SK-N-SH (cell line): ENCODE results near the gene TUFT1. TPM values are rescaled to one million over a fixed set of nuclear protein-coding genes. Genes with fewer than 3 reads are reported as not detected.

Source experiments
- CTCF ChIA-PET: fragments of 300-600, 350-600 bp; formaldehyde crosslinking; extraction: SDS; loops from one replicate; lab custom pipeline; 2021; lab: Yijun Ruan, JAX
- POLR2A ChIA-PET: fragments of 350-600 bp; sonication (Branson Sonifier 250); formaldehyde crosslinking; extraction: SDS; loops from one replicate; lab custom pipeline; 2020; ENCODE audit warnings: antibody characterized with exemption, inconsistent platforms; lab: Yijun Ruan, JAX
- DNase-seq: peaks from one replicate; pipeline ENCODE4 v3.0.0; 2012
- H2AFZ ChIP-seq: fragments of 200-600 bp; sonication (generic); 2 replicates; pipeline ENCODE4 v1.8.1; 2016; ENCODE audit warnings: antibody characterized with exemption, mild to moderate bottlenecking, low read depth
- H3F3A ChIP-seq: fragments of 200-600 bp; sonication (generic); replicated peaks from 2 replicates; pipeline ENCODE3; 2016; ENCODE audit warnings: antibody characterized with exemption, mild to moderate bottlenecking; ENCODE audit not compliant: insufficient read depth
- H3K27ac ChIP-seq, 2 experiments: fragments of 200-500 bp in 1 of 2; fragments of 200-600 bp in 1 of 2; sonication (Bioruptor generic) in 1 of 2; sonication (generic), shearing (Covaris generic) in 1 of 2; 2 replicates each; pipeline versions ENCODE4 v1.5.1 to v1.6.1; 2014 to 2016; ENCODE audit warnings: low read depth in 2 of 2, inconsistent platforms in 1 of 2, low read length in 1 of 2, mild to moderate bottlenecking in 1 of 2, mixed read lengths in 1 of 2
- H3K27me3 ChIP-seq: fragments of 200-600 bp; sonication (generic), shearing (Covaris generic); 2 replicates; pipeline ENCODE4 v1.6.1; 2016; ENCODE audit warnings: mixed run types; ENCODE audit not compliant: insufficient read depth
- H3K36me3 ChIP-seq, 2 experiments: fragments of 200-500 bp in 1 of 2; fragments of 200-600 bp in 1 of 2; sonication (Bioruptor generic) in 1 of 2; sonication (generic) in 1 of 2; replicated peaks in 1 of 2; 2 replicates each; pipeline versions ENCODE3 to v1.5.1; 2014 to 2016; ENCODE audit warnings: low read length in 1 of 2, mild to moderate bottlenecking in 1 of 2; ENCODE audit not compliant: insufficient read depth in 2 of 2, control insufficient read depth in 1 of 2
- H3K4me1 ChIP-seq, 2 experiments: fragments of 200-500 bp in 1 of 2; fragments of 200-600 bp in 1 of 2; sonication (Bioruptor generic) in 1 of 2; sonication (generic), shearing (Covaris generic) in 1 of 2; 2 replicates each; pipeline versions ENCODE4 v1.5.1 to v1.6.1; 2014 to 2016; ENCODE audit warnings: low read depth in 1 of 2, low read length in 1 of 2, mixed run types in 1 of 2; ENCODE audit not compliant: insufficient read depth in 2 of 2, control insufficient read depth in 1 of 2
- H3K4me2 ChIP-seq: fragments of 200-600 bp; sonication (generic), shearing (Covaris generic); 2 replicates; pipeline ENCODE4 v1.6.1; 2017; ENCODE audit warnings: mixed run types
- H3K4me3 ChIP-seq, 2 experiments: fragments of 200-500 bp in 1 of 2; fragments of 200-600 bp in 1 of 2; sonication (Bioruptor generic) in 1 of 2; sonication (generic), shearing (Covaris generic) in 1 of 2; 2 replicates each; pipeline versions ENCODE4 v1.5.1 to v1.8.1; 2014 to 2016; ENCODE audit warnings: low read depth in 2 of 2, inconsistent platforms in 1 of 2, low read length in 1 of 2, mild to moderate bottlenecking in 1 of 2, mixed read lengths in 1 of 2, moderate library complexity in 1 of 2
- H3K79me2 ChIP-seq: fragments of 200-600 bp; sonication (generic); 2 replicates; pipeline ENCODE4 v1.8.1; 2017; ENCODE audit warnings: mild to moderate bottlenecking; ENCODE audit not compliant: insufficient read depth
- H3K9ac ChIP-seq: fragments of 200-600 bp; sonication (generic); 2 replicates; pipeline ENCODE4 v1.6.1; 2017; ENCODE audit warnings: mixed run types
- H3K9me2 ChIP-seq: fragments of 200-600 bp; sonication (generic); 2 replicates; pipeline ENCODE4 v1.6.1; 2017; ENCODE audit warnings: mixed run types
- H3K9me3 ChIP-seq: fragments of 200-600 bp; sonication (generic); 2 replicates; pipeline ENCODE4 v1.6.1; 2017; ENCODE audit warnings: mixed run types, mild to moderate bottlenecking, moderate library complexity
- H4K20me1 ChIP-seq: fragments of 200-600 bp; sonication (generic); 2 replicates; pipeline ENCODE4 v1.6.1; 2017; ENCODE audit warnings: mild to moderate bottlenecking, mixed run types; ENCODE audit not compliant: insufficient read depth
- CHD2 ChIP-seq: fragments of 150-350 bp; IDR thresholded peaks from 2 replicates; pipeline ENCODE4 v1.6.1; 2018; ENCODE audit warnings: low read length; ENCODE audit not compliant: partially characterized antibody
- EP300 ChIP-seq, 2 experiments: IDR thresholded peaks; 2 replicates each; pipeline versions ENCODE4 v1.4.0 to v1.6.1; 2012; ENCODE audit warnings: borderline replicate concordance in 1 of 2, low read depth in 1 of 2, low read length in 1 of 2
- EZH2phosphoT487 ChIP-seq: fragments of 200-600 bp; sonication (generic); IDR thresholded peaks from 2 replicates; pipeline ENCODE4 v1.6.1; 2017; ENCODE audit warnings: low read depth, mixed run types, mild to moderate bottlenecking, antibody characterized with exemption, moderate library complexity, borderline replicate concordance
- MXI1 ChIP-seq: IDR thresholded peaks from 2 replicates; pipeline ENCODE4 v1.6.1; 2012; ENCODE audit warnings: mild to moderate bottlenecking, low read depth, low read length, improper control_type of control experiment
- RCOR1 ChIP-seq: fragments of 150-350 bp; IDR thresholded peaks from 2 replicates; pipeline ENCODE4 v1.6.1; 2017; ENCODE audit warnings: antibody characterized with exemption, low read length
- SMC3 ChIP-seq: IDR thresholded peaks from 2 replicates; pipeline ENCODE4 v1.6.1; 2012; ENCODE audit warnings: low read depth, low read length, improper control_type of control experiment
- WGBS: methylation state at CpG from one replicate; pipeline ENCODE4 v1.1.6; 2017; ENCODE audit warnings: low lambda C conversion rate; 5-methylcytosine and 5-hydroxymethylcytosine counted together
- polyA plus RNA-seq, 3 experiments: library from polyadenylated mRNA; depleted of rRNA; stranded (reverse); fragments of >200 nt; gene quantifications; 2 replicates each; pipeline ENCODE4 v1.2.3, GENCODE V29; 2012
- TF ChIP-seq, protein P1 (sequence below): fragments of 200-600 bp; sonication (generic); IDR thresholded peaks from 2 replicates; pipeline ENCODE4 v1.6.1; 2017; ENCODE audit warnings: antibody characterized with exemption, mild to moderate bottlenecking, moderate library complexity
- TF ChIP-seq, protein P2 (sequence below): fragments of 150-350 bp; IDR thresholded peaks from 2 replicates; pipeline ENCODE4 v1.6.1; 2017; ENCODE audit warnings: antibody characterized with exemption, low read length, low read depth, borderline replicate concordance
- TF ChIP-seq, protein P3 (sequence below): IDR thresholded peaks from 2 replicates; pipeline ENCODE4 v1.4.0; 2012; ENCODE audit warnings: low read depth, borderline replicate concordance

TUFT1 gene
- polyA plus RNA-seq, 1 of the 3 experiments (the other 2 are of a cell fraction): 20.6 TPM

DNA sequence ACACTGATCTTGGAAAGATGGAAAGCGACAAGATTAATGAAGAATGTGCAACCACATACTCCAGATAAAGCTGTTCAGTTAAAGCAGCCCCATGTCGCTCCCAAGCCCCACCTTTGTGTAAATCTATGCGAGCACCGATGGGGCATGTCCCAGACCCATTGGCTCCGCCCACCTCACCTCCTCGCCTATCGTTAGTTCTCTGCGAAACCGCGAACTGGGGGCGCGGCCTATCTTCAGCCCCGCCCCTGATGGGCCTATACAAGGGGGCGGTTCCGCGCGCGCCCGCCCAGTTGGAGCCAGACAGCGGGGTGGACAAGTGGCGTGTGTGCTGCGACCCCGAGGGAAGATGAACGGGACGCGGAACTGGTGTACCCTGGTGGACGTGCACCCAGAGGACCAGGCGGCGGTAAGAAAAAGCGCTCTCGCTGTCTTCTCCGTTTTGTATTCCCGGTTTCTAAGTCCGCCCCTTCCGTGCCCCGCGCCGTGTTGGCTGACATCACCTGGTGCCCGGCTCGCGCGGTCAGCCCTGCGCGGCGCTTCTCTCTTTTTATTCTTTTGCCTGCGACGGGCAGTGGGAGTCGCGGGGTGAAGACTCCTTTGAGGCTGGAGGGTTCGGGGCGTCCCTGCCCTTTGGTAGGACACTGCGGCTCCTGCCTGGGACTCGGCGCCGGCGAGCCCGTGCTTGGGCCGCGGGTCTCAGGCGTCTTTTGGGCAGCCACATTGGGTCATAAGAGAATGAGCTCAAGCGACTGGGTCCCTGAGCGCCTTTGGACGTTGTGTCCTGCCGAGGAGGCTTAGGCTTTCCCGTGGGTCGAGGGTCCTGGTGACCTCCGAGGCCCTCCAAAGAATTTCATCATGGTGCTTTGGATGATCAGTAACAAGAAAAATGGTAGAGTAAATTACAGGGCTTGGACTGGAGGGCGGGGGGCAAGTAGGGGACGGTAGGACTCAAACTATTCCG lies at the start of gene TUFT1 (continued):
- TF ChIP-seq, protein P1, sequence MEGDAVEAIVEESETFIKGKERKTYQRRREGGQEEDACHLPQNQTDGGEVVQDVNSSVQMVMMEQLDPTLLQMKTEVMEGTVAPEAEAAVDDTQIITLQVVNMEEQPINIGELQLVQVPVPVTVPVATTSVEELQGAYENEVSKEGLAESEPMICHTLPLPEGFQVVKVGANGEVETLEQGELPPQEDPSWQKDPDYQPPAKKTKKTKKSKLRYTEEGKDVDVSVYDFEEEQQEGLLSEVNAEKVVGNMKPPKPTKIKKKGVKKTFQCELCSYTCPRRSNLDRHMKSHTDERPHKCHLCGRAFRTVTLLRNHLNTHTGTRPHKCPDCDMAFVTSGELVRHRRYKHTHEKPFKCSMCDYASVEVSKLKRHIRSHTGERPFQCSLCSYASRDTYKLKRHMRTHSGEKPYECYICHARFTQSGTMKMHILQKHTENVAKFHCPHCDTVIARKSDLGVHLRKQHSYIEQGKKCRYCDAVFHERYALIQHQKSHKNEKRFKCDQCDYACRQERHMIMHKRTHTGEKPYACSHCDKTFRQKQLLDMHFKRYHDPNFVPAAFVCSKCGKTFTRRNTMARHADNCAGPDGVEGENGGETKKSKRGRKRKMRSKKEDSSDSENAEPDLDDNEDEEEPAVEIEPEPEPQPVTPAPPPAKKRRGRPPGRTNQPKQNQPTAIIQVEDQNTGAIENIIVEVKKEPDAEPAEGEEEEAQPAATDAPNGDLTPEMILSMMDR: no peak
- TF ChIP-seq SMC3: no peak
- TF ChIP-seq, protein P2, sequence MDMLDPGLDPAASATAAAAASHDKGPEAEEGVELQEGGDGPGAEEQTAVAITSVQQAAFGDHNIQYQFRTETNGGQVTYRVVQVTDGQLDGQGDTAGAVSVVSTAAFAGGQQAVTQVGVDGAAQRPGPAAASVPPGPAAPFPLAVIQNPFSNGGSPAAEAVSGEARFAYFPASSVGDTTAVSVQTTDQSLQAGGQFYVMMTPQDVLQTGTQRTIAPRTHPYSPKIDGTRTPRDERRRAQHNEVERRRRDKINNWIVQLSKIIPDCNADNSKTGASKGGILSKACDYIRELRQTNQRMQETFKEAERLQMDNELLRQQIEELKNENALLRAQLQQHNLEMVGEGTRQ: no peak

DNA sequence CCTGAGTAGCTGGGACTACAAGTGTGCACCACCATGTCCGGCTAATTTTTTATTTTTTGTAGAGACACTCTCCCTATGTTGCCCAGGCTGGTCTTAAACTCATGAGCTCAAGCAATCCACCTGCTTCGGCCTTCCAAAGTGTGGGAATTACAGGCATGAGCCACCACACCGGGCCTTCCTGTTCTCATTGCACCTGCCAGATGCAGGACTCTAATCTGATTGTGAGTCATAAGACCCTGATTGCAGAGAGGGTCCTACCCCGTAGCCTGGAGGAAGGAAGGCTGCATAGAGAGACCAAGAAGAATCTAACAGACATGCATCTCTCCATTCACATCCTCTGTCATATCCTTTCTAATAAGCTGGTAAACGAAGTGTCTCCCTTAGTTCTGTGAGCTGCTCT lies 48.5 kb upstream of the TUFT1 start:
- Histone ChIP-seq H3K27ac (no peak overlapping the region), H4K20me1 (no peaks in the 10 kb centered on the region), H3K9me3 (no peaks in the 10 kb centered on the region), H3K79me2 (no peaks in the 10 kb centered on the region), H3K4me2 (no peak overlapping the region), H3K4me3 (no peak overlapping the region), H3K27me3 (no peaks in the 10 kb centered on the region), H3F3A (no peaks in the 10 kb centered on the region), H3K4me1 (peaks cover 0 to 12% of the 10 kb centered on the region in 2 experiments; a peak in 2 of 4 replicates), H3K9me2 (no peaks in the 10 kb centered on the region), H3K9ac (no peak overlapping the region), H2AFZ (no peak overlapping the region), H3K36me3 (no peaks in the 10 kb centered on the region)
- ChIA-PET CTCF (no interaction called here), POLR2A (no interaction called here)
- WGBS: 81% methylated on average over 5 of the region's 5 CpGs
- TF ChIP-seq RCOR1 (no peak), CHD2 (no peak), EP300 (IDR thresholded peaks at IDR 0.05; ENCODE audit: borderline replicate concordance in 1 of 2, low read depth in 1 of 2, low read length in 1 of 2) (no peak), MXI1 (no peak), EZH2phosphoT487 (no peak)
- TF ChIP-seq, protein P3, sequence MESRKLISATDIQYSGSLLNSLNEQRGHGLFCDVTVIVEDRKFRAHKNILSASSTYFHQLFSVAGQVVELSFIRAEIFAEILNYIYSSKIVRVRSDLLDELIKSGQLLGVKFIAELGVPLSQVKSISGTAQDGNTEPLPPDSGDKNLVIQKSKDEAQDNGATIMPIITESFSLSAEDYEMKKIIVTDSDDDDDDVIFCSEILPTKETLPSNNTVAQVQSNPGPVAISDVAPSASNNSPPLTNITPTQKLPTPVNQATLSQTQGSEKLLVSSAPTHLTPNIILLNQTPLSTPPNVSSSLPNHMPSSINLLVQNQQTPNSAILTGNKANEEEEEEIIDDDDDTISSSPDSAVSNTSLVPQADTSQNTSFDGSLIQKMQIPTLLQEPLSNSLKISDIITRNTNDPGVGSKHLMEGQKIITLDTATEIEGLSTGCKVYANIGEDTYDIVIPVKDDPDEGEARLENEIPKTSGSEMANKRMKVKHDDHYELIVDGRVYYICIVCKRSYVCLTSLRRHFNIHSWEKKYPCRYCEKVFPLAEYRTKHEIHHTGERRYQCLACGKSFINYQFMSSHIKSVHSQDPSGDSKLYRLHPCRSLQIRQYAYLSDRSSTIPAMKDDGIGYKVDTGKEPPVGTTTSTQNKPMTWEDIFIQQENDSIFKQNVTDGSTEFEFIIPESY: no peak
- no peak for DNase-seq
